Parietal lobe (tissue), 2 donors: ENCODE measurements around the gene ILDR1. TPM values are rescaled to one million over a fixed set of nuclear protein-coding genes. Genes with fewer than 3 reads are reported as not detected.

Experiments used
- small RNA-seq: library from RNA; depleted of rRNA; stranded (forward); fragments of <200 nt; gene quantifications from one replicate; pipeline ENCODE3, GENCODE V24; 2014; ENCODE audit warnings: low replicate concordance
- total RNA-seq: library from RNA; depleted of rRNA; stranded (reverse); fragments of >200 nt; gene quantifications from one replicate; pipeline ENCODE4 v1.2.3, GENCODE V29; 2014

ILDR1 gene
- not detected for total RNA-seq

DNA sequence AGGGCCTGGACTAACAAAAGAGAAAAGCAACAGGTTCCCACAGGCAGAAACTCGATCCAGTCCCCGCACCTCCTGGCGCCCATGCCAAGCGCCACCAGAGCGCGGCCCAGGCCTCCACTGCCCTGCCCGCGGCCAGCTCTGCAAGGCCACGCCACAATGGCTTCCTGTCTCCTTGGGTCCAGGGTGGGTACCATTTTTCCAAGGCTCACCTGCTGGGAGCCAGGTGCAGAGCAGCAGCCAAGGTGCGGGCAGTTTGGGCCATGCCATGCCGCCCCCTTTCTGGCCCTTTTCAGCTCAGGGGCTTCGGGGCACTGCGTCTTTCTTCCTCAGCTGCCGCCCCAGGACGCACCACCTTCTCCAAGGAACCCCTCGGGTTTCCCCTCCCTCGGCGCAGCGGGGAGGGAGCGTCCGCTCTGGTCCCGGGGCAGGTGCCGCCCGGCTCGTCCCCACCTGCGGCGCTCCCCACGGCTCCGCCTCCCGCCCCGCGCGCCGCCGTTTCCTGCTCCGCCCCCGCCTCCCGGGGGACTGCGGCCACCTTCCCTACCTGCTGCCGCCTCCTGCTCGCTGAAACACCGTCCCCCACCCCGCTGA is at the start of gene ILDR1:
Gene ILDR1 (minus strand): TSS at position 437 of the 591 bp plus-strand sequence. CDS start 170 bp downstream, at position 267.

DNA sequence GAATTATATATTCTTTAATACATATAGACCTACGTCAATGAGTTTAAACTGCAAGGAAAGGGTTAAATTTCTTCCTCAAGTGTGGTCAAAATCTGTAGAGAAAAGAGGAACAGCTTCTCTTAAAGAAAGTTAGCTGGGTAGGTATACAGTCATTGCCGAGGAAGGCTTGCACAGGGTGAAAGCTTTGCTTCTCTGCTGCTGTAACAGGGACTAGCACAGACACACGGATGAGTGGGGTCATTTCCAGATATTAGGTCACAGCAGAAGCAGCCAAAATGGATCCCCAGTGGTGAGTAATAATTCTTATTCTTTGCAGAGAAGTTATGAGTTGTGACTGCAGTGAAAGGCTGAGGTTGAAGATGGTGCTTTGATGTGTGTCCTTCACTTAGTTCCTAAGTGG is 33.2 kb upstream of the ILDR1 start, which contains the start of gene CD86:
Gene CD86 (plus strand): TSS at position 148 of the 400 bp plus-strand sequence. CDS start 128 bp downstream, at position 276.

Small RNA genes within 50 kb of the gene (small RNA-seq; reads per million reads assigned to genes)
- gene RF00019: not detected

Other genes with a start within 250 kb of the ILDR1 start
- 57.6 TPM for gene IQCB1, start 187.2 kb downstream of the ILDR1 start, total RNA-seq
- gene EAF2, start 187.0 kb downstream of the ILDR1 start, total RNA-seq: 7.2 TPM
- 9.4 TPM for gene SLC15A2, start 127.8 kb downstream of the ILDR1 start, total RNA-seq
- gene CD86, start 33.1 kb upstream of the ILDR1 start, total RNA-seq: 0.94 TPM
- gene CASR, start 161.4 kb upstream of the ILDR1 start, total RNA-seq: 0.31 TPM